Superior temporal gyrus (tissue), 1 donor: ENCODE measurements around the gene ZNF581.
A peak's percentile ranks its signal among the peaks of the same experiment; 100 is the strongest.

Source experiments
- DNase-seq: peaks from one replicate; pipeline ENCODE4 v3.0.0-alpha.2; 2016; ENCODE audit errors: extremely low spot score

ZNF581 gene

GRCh38 chr19:55611300-55611982 lies 32.0 kb upstream of the ZNF581 start:
- DNase-seq: no peak

- DNase-seq: no peak
Measured at GRCh38 chr19:55611983-55612645, 31.3 kb upstream of the ZNF581 start.

- no peak for DNase-seq
Measured at GRCh38 chr19:55613396-55613795, 30.1 kb upstream of the ZNF581 start.

GRCh38 chr19:55613930-55614710 lies 29.3 kb upstream of the ZNF581 start:
- no peak for DNase-seq

- DNase-seq: no peak
Measured at GRCh38 chr19:55614711-55615542, 28.5 kb upstream of the ZNF581 start.

GRCh38 chr19:55615543-55616394 lies 27.7 kb upstream of the ZNF581 start:
- no peak for DNase-seq

GRCh38 chr19:55616395-55616875 lies 27.0 kb upstream of the ZNF581 start:
- DNase-seq: no peak

- no peak for DNase-seq
Measured at GRCh38 chr19:55617426-55617825, 26.0 kb upstream of the ZNF581 start.

GRCh38 chr19:55618426-55618825 lies 25.0 kb upstream of the ZNF581 start:
- DNase-seq: no peak

- peak; percentile 8 for DNase-seq
Measured at GRCh38 chr19:55619286-55619685, 24.2 kb upstream of the ZNF581 start.

GRCh38 chr19:55620410-55621204 lies 22.8 kb upstream of the ZNF581 start:
- DNase-seq: no peak

- DNase-seq: no peak
Measured at GRCh38 chr19:55621205-55621672, 22.2 kb upstream of the ZNF581 start.

- DNase-seq: no peak
Measured at GRCh38 chr19:55621673-55622231, 21.7 kb upstream of the ZNF581 start.

GRCh38 chr19:55622242-55622969 lies 21.0 kb upstream of the ZNF581 start:
- no peak for DNase-seq

- no peak for DNase-seq
Measured at GRCh38 chr19:55623130-55623529, 20.3 kb upstream of the ZNF581 start.

GRCh38 chr19:55623561-55623960 lies 19.9 kb upstream of the ZNF581 start:
- DNase-seq: no peak

- peak; percentile 88 for DNase-seq
Measured at GRCh38 chr19:55624109-55625003, 19.1 kb upstream of the ZNF581 start, which contains the start of gene ZNF784. Gene ZNF784 (minus strand): TSS chr19:55624566. CDS start chr19:55624561, 5 bp downstream.

- DNase-seq: no peak
Measured at GRCh38 chr19:55625004-55625326, 18.5 kb upstream of the ZNF581 start.
